ENCODE data around the gene CSDE1. TPM values are rescaled to one million over a fixed set of nuclear protein-coding genes. Genes with fewer than 3 reads are reported as not detected.
"Not testable (repeated sequence)": the region's sequence is repeated elsewhere in the genome, so short reads cannot be mapped to it uniquely, and the experiment has no call there.

Gene CSDE1
- total RNA-seq, 1 donor from 2014 or later: 278 TPM

DNA sequence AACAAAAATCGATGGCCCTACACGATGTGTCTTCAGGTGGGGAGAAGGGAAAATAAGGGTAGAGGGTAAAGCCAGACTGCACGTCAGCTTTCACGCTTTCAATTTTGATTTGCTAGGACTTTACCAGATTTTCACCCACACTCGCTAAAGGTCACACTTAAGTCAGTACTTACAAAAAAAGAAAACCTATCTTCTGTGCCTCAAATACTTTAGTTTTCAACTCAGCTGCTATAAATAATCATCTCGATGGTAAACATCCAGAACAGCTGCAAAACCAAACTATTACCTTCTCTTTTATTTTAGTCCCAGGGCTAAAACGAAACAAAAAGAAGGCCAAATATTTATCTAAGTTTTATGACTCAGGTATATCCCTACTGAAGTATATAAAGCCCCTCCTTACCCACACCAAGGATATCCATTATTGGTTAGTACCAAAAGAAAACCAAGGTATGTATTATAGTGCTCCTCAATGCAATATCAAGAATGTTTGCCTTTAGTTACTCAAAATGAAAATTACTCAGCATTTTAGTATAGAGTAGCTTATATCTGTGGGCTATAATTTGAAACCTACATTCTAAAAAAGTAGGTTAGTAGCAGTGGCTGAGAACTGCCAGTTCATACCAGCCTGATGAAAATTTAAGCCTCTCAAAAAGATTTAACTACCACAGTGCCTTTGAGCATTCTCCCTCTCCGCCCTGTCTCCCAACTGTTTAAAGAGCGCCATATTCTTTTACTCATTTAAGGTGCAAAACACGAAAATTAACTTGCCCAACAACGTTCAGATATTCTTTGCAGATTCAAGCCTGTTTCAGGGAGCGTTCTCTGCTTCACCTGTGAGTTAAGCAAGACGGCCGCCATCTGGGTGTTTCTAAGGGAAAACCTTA is 1.5 kb downstream of the CSDE1 start:
- peaks cover 58% of the 10 kb centered on the region for H3K4me1 ChIP-seq
- no peaks in the 10 kb centered on the region for H3K27me3 ChIP-seq
- no peaks in the 10 kb centered on the region for H3K36me3 ChIP-seq
- H3K27ac ChIP-seq: peak overlapping the region; percentile 100
- TF ChIP-seq POLR2A (IDR thresholded peaks at IDR 0.05): no peak
- no peak for TF ChIP-seq POLR2AphosphoS5 (IDR thresholded peaks at IDR 0.05; ENCODE audit: insufficient read depth in 1 of 2, low read depth in 1 of 2)
- TF ChIP-seq, protein P1, sequence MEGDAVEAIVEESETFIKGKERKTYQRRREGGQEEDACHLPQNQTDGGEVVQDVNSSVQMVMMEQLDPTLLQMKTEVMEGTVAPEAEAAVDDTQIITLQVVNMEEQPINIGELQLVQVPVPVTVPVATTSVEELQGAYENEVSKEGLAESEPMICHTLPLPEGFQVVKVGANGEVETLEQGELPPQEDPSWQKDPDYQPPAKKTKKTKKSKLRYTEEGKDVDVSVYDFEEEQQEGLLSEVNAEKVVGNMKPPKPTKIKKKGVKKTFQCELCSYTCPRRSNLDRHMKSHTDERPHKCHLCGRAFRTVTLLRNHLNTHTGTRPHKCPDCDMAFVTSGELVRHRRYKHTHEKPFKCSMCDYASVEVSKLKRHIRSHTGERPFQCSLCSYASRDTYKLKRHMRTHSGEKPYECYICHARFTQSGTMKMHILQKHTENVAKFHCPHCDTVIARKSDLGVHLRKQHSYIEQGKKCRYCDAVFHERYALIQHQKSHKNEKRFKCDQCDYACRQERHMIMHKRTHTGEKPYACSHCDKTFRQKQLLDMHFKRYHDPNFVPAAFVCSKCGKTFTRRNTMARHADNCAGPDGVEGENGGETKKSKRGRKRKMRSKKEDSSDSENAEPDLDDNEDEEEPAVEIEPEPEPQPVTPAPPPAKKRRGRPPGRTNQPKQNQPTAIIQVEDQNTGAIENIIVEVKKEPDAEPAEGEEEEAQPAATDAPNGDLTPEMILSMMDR (IDR thresholded peaks at IDR 0.05): no peak
- no peak for DNase-seq (ENCODE audit: extremely low spot score in 2 of 2)
- intact Hi-C loops (cut with DNase I): no loop called here
- H3K4me3 ChIP-seq: peak overlapping the region; percentile 91 to 99
- no peaks in the 10 kb centered on the region for H3K9me3 ChIP-seq

DNA sequence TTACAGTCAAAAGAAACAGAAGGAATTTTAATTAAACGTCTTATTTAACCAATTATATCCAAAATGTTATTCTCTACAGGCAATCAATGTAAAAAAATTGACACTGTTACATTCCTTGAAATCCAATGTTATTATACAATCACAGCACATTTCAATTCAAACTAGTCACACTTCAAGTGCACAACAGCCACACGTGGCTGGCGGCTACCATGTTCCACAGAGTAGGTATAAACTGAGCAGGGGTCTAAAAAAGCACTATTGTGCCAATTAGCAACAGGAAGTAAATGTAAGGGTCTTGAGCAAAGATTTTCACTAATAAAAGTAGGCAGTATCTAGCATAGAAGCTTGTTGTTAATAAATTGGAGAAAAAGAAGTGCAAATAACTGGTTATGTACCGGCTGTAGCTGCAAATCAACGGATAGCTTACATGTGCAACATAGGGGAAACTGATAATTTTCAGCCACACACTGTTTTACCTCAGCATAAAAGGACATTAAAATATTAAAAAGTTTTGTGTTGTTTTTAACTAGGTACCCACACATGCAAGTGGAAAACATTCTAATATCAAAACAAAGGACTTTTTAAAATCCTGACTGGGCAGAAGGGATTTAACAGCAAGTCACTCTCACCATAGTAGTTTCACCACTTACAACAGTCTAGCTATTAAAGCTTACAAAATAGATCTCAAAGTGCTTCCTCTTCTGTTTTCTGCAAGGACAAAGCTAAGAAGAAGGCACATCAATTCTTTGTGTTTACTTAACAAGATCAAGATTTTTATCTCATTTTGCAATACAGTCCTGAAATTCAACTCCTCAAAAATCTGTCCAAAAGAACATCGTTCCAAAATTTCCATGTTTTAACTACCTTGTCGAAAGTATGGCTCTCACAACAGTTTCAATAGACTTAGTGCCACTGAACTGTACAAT is 2.5 kb downstream of the CSDE1 start:
- DNase-seq (ENCODE audit: extremely low spot score in 2 of 2): no peak
- no peak overlapping the region for H3K4me3 ChIP-seq
- H3K27me3 ChIP-seq: no peaks in the 10 kb centered on the region
- H3K27ac ChIP-seq: no peak overlapping the region
- no peaks in the 10 kb centered on the region for H3K36me3 ChIP-seq
- H3K4me1 ChIP-seq: peaks cover 68% of the 10 kb centered on the region
- no peaks in the 10 kb centered on the region for H3K9me3 ChIP-seq
- no peak for TF ChIP-seq POLR2AphosphoS5 (IDR thresholded peaks at IDR 0.05; ENCODE audit: insufficient read depth in 1 of 2, low read depth in 1 of 2)
- TF ChIP-seq, protein P1 (IDR thresholded peaks at IDR 0.05): no peak
- no peak for TF ChIP-seq POLR2A (IDR thresholded peaks at IDR 0.05)
- intact Hi-C loops (cut with DNase I): no loop called here

DNA sequence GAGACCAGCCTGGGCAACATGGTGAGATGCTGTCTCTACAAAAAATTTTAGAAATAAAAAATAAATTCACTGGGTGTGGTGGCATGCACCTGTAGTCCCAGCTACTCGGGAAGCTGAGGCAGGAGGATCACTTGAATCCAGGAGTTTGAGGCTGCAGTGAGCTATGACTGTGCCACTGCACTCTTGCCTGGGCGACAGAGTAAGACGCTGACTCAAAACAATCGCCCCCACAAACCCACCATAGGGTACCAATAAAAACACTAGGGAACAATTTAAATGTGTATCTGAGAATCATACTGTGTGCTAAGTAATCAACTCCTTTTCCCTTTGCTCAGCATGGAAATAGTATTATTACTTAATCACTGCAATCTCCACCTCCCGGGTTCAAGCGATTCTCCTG is 4.1 kb downstream of the CSDE1 start:
- peaks cover 3 to 12% of the 10 kb centered on the region in 2 donors for H3K36me3 ChIP-seq
- H3K27me3 ChIP-seq; H3K9me3 ChIP-seq; H3K27ac ChIP-seq; DNase-seq (ENCODE audit: extremely low spot score in 2 of 2); intact Hi-C loops (cut with DNase I); H3K4me3 ChIP-seq: not testable (repeated sequence)
- peaks cover 81% of the 10 kb centered on the region for H3K4me1 ChIP-seq

GRCh38 chr1:114753143-114753542 is 4.6 kb downstream of the CSDE1 start:
- DNase-seq (ENCODE audit: extremely low spot score in 2 of 2): no peak
- Histone ChIP-seq H3K4me1 (peaks cover 81% of the 10 kb centered on the region), H3K27ac (no peak overlapping the region), H3K4me3 (no peak overlapping the region), H3K9me3 (no peaks in the 10 kb centered on the region), H3K36me3 (peaks cover 3 to 18% of the 10 kb centered on the region in 2 donors), H3K27me3 (no peaks in the 10 kb centered on the region)
- intact Hi-C loops (cut with DNase I): no loop called here
- no peak for TF ChIP-seq POLR2AphosphoS5 (IDR thresholded peaks at IDR 0.05; ENCODE audit: insufficient read depth in 1 of 2, low read depth in 1 of 2)
- TF ChIP-seq POLR2A (IDR thresholded peaks at IDR 0.05): no peak
- TF ChIP-seq, protein P1 (IDR thresholded peaks at IDR 0.05): no peak

DNA sequence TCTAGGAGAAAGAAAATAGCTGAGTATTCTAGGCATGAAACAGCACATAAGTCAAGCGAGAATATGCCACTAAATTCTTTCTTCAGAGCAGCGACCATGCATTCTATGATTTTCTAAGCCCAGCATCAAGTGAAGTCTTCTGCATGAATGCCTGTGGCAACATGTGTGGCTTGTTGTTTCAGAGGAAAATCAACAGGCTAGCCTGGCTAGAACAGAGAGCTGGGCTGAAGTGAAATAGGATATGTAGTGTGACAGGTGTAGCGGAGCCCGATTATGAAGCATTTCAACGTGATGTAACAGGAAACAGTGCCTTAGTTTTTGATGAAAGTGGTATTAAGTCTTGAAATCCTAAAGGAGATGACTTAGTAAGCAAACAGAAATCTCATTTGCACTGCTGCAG is 7.0 kb downstream of the CSDE1 start:
- H3K27me3 ChIP-seq: no peaks in the 10 kb centered on the region
- TF ChIP-seq POLR2AphosphoS5 (IDR thresholded peaks at IDR 0.05; ENCODE audit: insufficient read depth in 1 of 2, low read depth in 1 of 2): no peak
- TF ChIP-seq POLR2A (IDR thresholded peaks at IDR 0.05): no peak
- TF ChIP-seq, protein P1 (IDR thresholded peaks at IDR 0.05): no peak
- no peaks in the 10 kb centered on the region for H3K9me3 ChIP-seq
- H3K4me1 ChIP-seq: peaks cover 78% of the 10 kb centered on the region
- DNase-seq (ENCODE audit: extremely low spot score in 2 of 2): no peak
- intact Hi-C loops (cut with DNase I): no loop called here
- H3K36me3 ChIP-seq: peaks cover 3 to 41% of the 10 kb centered on the region in 2 donors
- no peak overlapping the region for H3K27ac ChIP-seq
- no peak overlapping the region for H3K4me3 ChIP-seq
